MCF 10A (cell line): ENCODE results near the gene SECTM1. TPM values are rescaled to one million over a fixed set of nuclear protein-coding genes. Genes with fewer than 3 reads are reported as not detected.
"Not testable (repeated sequence)": the region's sequence is repeated elsewhere in the genome, so short reads cannot be mapped to it uniquely, and the experiment has no call there.

Experiments
- BruUV-seq: library from RNA; stranded (reverse); fragments of 400-500 nt; replicated peaks from 2 replicates; lab custom pipeline; 2021; lab: Mats Ljungman, UMichigan
- CTCF ChIA-PET: fragments of 300-600 bp; sonication (Branson Sonifier 250); formaldehyde crosslinking; extraction: SDS; loops from one replicate; lab custom pipeline; 2021; ENCODE audit warnings: antibody characterized with exemption, inconsistent platforms; lab: Yijun Ruan, JAX
- POLR2A ChIA-PET: fragments of 300-600, 350-650 bp; sonication (Branson Sonifier 250); formaldehyde crosslinking; extraction: SDS; loops from one replicate; lab custom pipeline; 2020; ENCODE audit warnings: antibody characterized with exemption, inconsistent platforms; lab: Yijun Ruan, JAX
- DNase-seq: peaks from one replicate; pipeline ENCODE4 v3.0.0-alpha.2; 2018; ENCODE audit not compliant: unreplicated experiment
- H3K27ac Mint-ChIP-seq: one replicate; pipeline ENCODE4 v1.8.0; 2022; ENCODE audit warnings: mild to moderate bottlenecking, low read depth, mixed read lengths; ENCODE audit not compliant: unreplicated experiment
- H3K27me3 Mint-ChIP-seq: one replicate; pipeline ENCODE4 v1.8.0; 2022; ENCODE audit warnings: mixed read lengths; ENCODE audit not compliant: insufficient read depth, unreplicated experiment
- H3K36me3 Mint-ChIP-seq: one replicate; pipeline ENCODE4 v1.8.0; 2022; ENCODE audit warnings: mild to moderate bottlenecking, moderate library complexity, mixed read lengths; ENCODE audit not compliant: insufficient read depth, unreplicated experiment
- H3K4me1 Mint-ChIP-seq: one replicate; pipeline ENCODE4 v1.8.0; 2022; ENCODE audit warnings: mixed read lengths; ENCODE audit not compliant: insufficient read depth, unreplicated experiment
- H3K4me3 Mint-ChIP-seq: one replicate; pipeline ENCODE4 v1.8.0; 2022; ENCODE audit warnings: mild to moderate bottlenecking, moderate library complexity, mixed read lengths; ENCODE audit not compliant: unreplicated experiment
- H3K9me3 Mint-ChIP-seq: one replicate; pipeline ENCODE4 v1.8.0; 2022; ENCODE audit warnings: mixed read lengths; ENCODE audit not compliant: unreplicated experiment
- CTCF ChIP-seq: fragments of 200-600 bp; IDR thresholded peaks from one replicate; pipeline ENCODE4 v1.8.0; 2022; ENCODE audit warnings: antibody characterized with exemption, mild to moderate bottlenecking; ENCODE audit not compliant: unreplicated experiment
- intact Hi-C: fragments of 100-400 bp; cut with micrococcal nuclease; formaldehyde crosslinking; loops from 2 replicates; pipeline ENCODE4 v1.14.1; 2022
- total RNA-seq: library from RNA; stranded (reverse); gene quantifications from 2 replicates; pipeline ENCODE4 v1.2.3, GENCODE V29; 2022

Gene SECTM1
- total RNA-seq, 1 experiment from 2014 or later, result 13.4 TPM

GRCh38 chr17:82373731-82374625 is 40.4 kb upstream of the SECTM1 start:
- POLR2A ChIA-PET, result no interaction called here
- Mint-ChIP-seq H3K27me3 (peaks cover 17% of the 10 kb centered on the region), H3K4me1 (peaks cover 4% of the 10 kb centered on the region), H3K4me3 (no peak overlapping the region), H3K27ac (no peak overlapping the region), H3K9me3 (no peaks in the 10 kb centered on the region), H3K36me3 (no peaks in the 10 kb centered on the region)
- no peak for DNase-seq
- CTCF ChIA-PET, result no interaction called here
- intact Hi-C loops, result no loop called here
- BruUV-seq, result no TSS peak
- TF ChIP-seq CTCF, result no peak

GRCh38 chr17:82373072-82373452 is 39.5 kb upstream of the SECTM1 start:
- H3K4me1 Mint-ChIP-seq, H3K9me3 Mint-ChIP-seq, H3K27me3 Mint-ChIP-seq, DNase-seq, intact Hi-C loops, H3K36me3 Mint-ChIP-seq, POLR2A ChIA-PET, CTCF ChIA-PET, BruUV-seq, H3K4me3 Mint-ChIP-seq, H3K27ac Mint-ChIP-seq: not testable (repeated sequence)

DNA sequence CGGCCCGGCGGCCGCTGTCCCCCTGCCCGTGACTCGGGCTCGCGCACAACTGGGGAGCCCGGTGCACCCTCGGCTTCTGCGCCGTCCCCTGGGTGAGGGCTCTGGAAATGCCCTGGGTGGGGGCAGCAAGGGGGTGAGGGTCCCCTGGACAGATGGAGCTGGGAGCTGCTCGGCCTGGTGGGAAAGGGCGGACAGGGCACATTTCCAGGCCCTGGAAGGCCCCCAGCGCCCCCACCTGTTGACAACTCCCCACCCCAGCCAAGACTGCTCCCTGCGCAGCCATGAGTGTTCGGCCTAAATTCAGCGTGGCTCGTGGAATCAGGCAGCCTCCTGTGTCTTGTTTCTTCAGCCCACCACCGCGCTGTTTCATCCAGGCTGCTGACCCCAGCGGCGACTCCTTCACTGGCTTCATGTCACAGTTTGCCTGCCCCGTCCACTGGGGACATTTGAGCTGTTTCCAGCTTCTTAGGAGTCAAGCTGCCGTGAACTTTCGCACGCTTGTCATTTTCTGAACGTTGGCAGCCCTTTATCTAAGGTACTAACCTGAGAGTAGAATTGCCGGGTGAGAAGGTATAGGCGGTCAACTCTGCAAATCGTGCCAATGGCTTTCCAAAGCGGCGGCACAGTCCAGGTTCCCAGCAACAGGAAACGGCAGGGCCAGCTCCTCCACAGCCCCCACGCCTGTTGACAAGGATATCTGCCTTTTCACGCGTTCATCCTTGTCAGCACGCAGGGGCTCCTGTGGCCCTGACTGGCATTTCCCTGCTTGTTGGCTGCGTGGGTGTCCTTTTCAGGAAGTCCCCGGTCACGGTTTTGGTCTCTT is 38.9 kb upstream of the SECTM1 start:
- TF ChIP-seq CTCF, result no peak
- Mint-ChIP-seq H3K27ac (no peak overlapping the region), H3K27me3 (peaks cover 10% of the 10 kb centered on the region), H3K4me3 (no peak overlapping the region), H3K9me3 (no peaks in the 10 kb centered on the region), H3K4me1 (no peaks in the 10 kb centered on the region), H3K36me3 (no peaks in the 10 kb centered on the region)
- POLR2A ChIA-PET, result no interaction called here
- intact Hi-C loops, result no loop called here
- DNase-seq, result no peak
- CTCF ChIA-PET, result no interaction called here
- no TSS peak for BruUV-seq

DNA sequence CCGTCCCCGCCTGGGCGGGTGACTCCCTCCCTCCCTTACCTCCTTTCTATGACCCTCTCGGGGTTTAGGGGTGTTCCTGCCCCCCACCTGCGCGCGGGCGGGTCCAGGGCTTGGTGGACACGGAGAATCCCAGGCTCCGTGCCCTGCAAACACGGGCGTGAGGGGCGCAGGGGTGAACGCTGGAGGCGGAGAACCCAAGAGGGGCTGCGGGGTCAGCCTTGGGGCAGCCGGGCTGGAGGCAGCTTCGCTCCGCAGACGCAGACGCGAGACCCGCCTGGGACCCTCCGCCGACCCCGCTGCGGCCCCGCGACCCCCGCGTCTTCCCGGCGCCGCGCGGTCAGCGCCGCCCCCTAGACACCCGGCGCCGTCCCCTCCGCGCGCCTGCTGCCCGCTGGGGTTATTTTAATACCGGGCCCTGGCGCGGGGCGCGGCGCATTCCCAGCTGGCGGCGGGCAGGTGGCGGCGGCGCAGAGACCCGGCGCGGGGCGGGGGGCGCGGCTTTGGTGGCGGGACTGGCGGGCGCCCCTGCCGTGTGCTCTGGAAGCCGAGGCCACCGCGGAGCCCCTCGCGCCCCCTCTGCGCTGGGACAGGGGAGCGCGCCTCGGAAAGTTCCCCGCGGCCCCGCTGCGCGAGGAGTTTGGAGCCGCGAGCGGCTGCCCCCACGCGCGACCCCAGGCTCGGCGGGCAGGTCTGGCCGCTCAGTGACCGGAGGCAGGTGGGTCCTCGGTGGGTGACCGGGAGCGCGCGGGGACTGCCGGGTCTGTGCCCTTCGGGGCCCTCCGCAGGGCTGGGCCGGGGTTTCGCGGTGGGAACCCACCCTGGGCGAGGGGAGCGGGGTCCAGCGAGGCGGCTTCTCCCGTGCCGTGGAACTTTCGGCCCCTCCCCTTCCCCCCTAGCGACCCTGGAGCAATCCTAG is 38.0 kb upstream of the SECTM1 start, which contains the start of gene UTS2R:
Gene UTS2R (plus strand): TSS at position 433 of the 916 bp plus-strand sequence. CDS start 2,560 bp downstream, outside the sequence.
- Mint-ChIP-seq H3K4me1 (no peaks in the 10 kb centered on the region), H3K27ac (no peak within 1 kb of the TSS), H3K27me3 (peaks cover 10% of the 10 kb centered on the region), H3K4me3 (no peak within 1 kb of the TSS), H3K36me3 (no peaks in the 10 kb centered on the region), H3K9me3 (no peaks in the 10 kb centered on the region)
- ChIA-PET CTCF (interaction anchor here (0.7 kb wide), 1 partner anchor 15 kb away, joined by 3 read pairs; no protein-coding TSS in a partner anchor), POLR2A (no interaction called here)
- intact Hi-C loops, result no loop called here
- no peak for DNase-seq
- no peak for TF ChIP-seq CTCF
- no TSS peak for BruUV-seq
